A549 (cell line): ENCODE data around the gene TOM1L2. TPM values are rescaled to one million over a fixed set of nuclear protein-coding genes. Genes with fewer than 3 reads are reported as not detected.

Source experiments
- ATAC-seq, 2 experiments: fragments of 200-7000 bp in 1 of 2; fragments of >200 bp in 1 of 2; cut with Nextera tagmentation in 1 of 2; cut with Tn5 transposase in 1 of 2; 3 replicates each; pipeline versions ENCODE4 v1.8.0 to v1.9.1; 2018 to 2020; ENCODE audit warnings: mild to moderate bottlenecking in 1 of 2, moderate library complexity in 1 of 2
- CTCF ChIA-PET: fragments of 300-600 bp; sonication (Branson Sonifier 250); formaldehyde crosslinking; extraction: SDS; loops from one replicate; lab custom pipeline; 2021; ENCODE audit warnings: antibody characterized with exemption, inconsistent platforms; lab: Yijun Ruan, JAX
- POLR2A ChIA-PET: fragments of 350-600 bp; formaldehyde crosslinking; extraction: SDS; loops from one replicate; lab custom pipeline; 2021; ENCODE audit warnings: antibody characterized with exemption, inconsistent platforms; lab: Yijun Ruan, JAX
- DNase-seq, 2 experiments: peaks; one replicate each; pipeline versions ENCODE4 v3.0.0 to v3.0.0-alpha.2; 2011 to 2016; ENCODE audit warnings: low read depth in 1 of 2, low spot score in 1 of 2
- FAIRE-seq: peaks from 2 replicates; lab custom pipeline; 2011; peaks lifted over from hg19 to GRCh38; lab: Jason Lieb, UNC
- H3K27ac ChIP-seq, 2 experiments: fragments of >200 bp; sonication (Bioruptor Twin); formaldehyde crosslinking; 3 replicates each; pipeline ENCODE4 v1.5.1; 2016 to 2017
- H3K4me1 ChIP-seq: fragments of >200 bp; sonication (Bioruptor Twin); formaldehyde crosslinking; 3 replicates; pipeline ENCODE4 v1.6.1; 2016
- H3K4me2 ChIP-seq: fragments of >200 bp; sonication (Bioruptor Twin); formaldehyde crosslinking; 3 replicates; pipeline ENCODE4 v1.6.1; 2016
- H3K4me3 ChIP-seq: fragments of >200 bp; sonication (Bioruptor Twin); formaldehyde crosslinking; 3 replicates; pipeline ENCODE4 v1.5.1; 2016
- H3K9me3 ChIP-seq: fragments of >200 bp; sonication (Bioruptor Twin); formaldehyde crosslinking; 3 replicates; pipeline ENCODE4 v1.6.1; 2016
- CHD4 ChIP-seq: fragments of 200-600 bp; sonication (generic); IDR thresholded peaks from 2 replicates; pipeline ENCODE4 v1.6.1; 2016; ENCODE audit warnings: antibody characterized with exemption, mild to moderate bottlenecking, borderline replicate concordance
- EHF ChIP-seq: fragments of 250-450 bp; sonication (Bioruptor Pico); IDR thresholded peaks from 2 replicates; pipeline ENCODE4 v1.5.0; 2020; ENCODE audit warnings: mild to moderate bottlenecking
- EHMT2 ChIP-seq: fragments of 200-600 bp; sonication (generic); IDR thresholded peaks from 2 replicates; pipeline ENCODE4 v1.6.1; 2016; ENCODE audit warnings: antibody characterized with exemption, low read depth, mild to moderate bottlenecking, moderate library complexity
- EP300 ChIP-seq, 2 experiments: fragments of >200 bp; sonication (Bioruptor Twin); formaldehyde crosslinking; IDR thresholded peaks; 2 replicates in 1 of 2; 3 replicates in 1 of 2; pipeline ENCODE4 v1.6.1; 2016 to 2017
- FOSB ChIP-seq: fragments of 250-450 bp; sonication (Bioruptor Pico); IDR thresholded peaks from 2 replicates; pipeline ENCODE4 v1.5.0; 2020; ENCODE audit warnings: mild to moderate bottlenecking, moderate library complexity
- FOXS1 ChIP-seq: fragments of 250-450 bp; sonication (Bioruptor Pico); IDR thresholded peaks from 2 replicates; pipeline ENCODE4 v1.5.0; 2020; ENCODE audit warnings: mild to moderate bottlenecking, moderate library complexity
- HDAC2 ChIP-seq: fragments of 200-600 bp; sonication (generic); IDR thresholded peaks from 2 replicates; pipeline ENCODE4 v1.6.1; 2016
- HOXB13 ChIP-seq: fragments of 250-450 bp; sonication (Bioruptor Pico); IDR thresholded peaks from 2 replicates; pipeline ENCODE4 v1.5.0; 2020; ENCODE audit warnings: low read depth, mild to moderate bottlenecking, moderate library complexity
- HOXB5 ChIP-seq: fragments of 250-450 bp; sonication (Bioruptor Pico); IDR thresholded peaks from 2 replicates; pipeline ENCODE4 v1.5.0; 2020; ENCODE audit warnings: mild to moderate bottlenecking, moderate library complexity
- KDM1A ChIP-seq: fragments of 200-600 bp; sonication (generic); IDR thresholded peaks from 2 replicates; pipeline ENCODE4 v1.6.1; 2016; ENCODE audit warnings: low read depth, mild to moderate bottlenecking
- KDM5A ChIP-seq: fragments of 200-600 bp; sonication (generic); IDR thresholded peaks from 2 replicates; pipeline ENCODE4 v1.6.1; 2016; ENCODE audit warnings: antibody characterized with exemption, mild to moderate bottlenecking
- MAFK ChIP-seq: fragments of 450-650 bp; IDR thresholded peaks from 2 replicates; pipeline ENCODE4 v1.6.1; 2014; ENCODE audit not compliant: partially characterized antibody
- MAZ ChIP-seq: fragments of 150-350 bp; IDR thresholded peaks from 2 replicates; pipeline ENCODE4 v1.6.1; 2014; ENCODE audit warnings: antibody characterized with exemption, low read depth, low read length, borderline replicate concordance
- POLR2AphosphoS2 ChIP-seq: conservative IDR thresholded peaks from 2 replicates; pipeline ENCODE4 v1.6.1; 2012; ENCODE audit warnings: low read length, improper control_type of control experiment, inconsistent platforms
- RARB ChIP-seq: fragments of 250-450 bp; sonication (Bioruptor Pico); IDR thresholded peaks from 2 replicates; pipeline ENCODE4 v1.8.0; 2021; ENCODE audit warnings: mild to moderate bottlenecking, moderate library complexity
- RNF2 ChIP-seq: fragments of 200-600 bp; sonication (generic); IDR thresholded peaks from 2 replicates; pipeline ENCODE4 v1.6.1; 2016; ENCODE audit warnings: low read depth, mild to moderate bottlenecking, antibody characterized with exemption, moderate library complexity, borderline replicate concordance
- SMC3 ChIP-seq: fragments of >200 bp; sonication (Bioruptor Twin); formaldehyde crosslinking; IDR thresholded peaks from 3 replicates; pipeline ENCODE4 v1.6.1; 2018; ENCODE audit warnings: inconsistent platforms
- TFCP2L1 ChIP-seq: fragments of 250-450 bp; sonication (Bioruptor Pico); IDR thresholded peaks from 2 replicates; pipeline ENCODE4 v1.5.0; 2021; ENCODE audit warnings: mild to moderate bottlenecking
- TP53 ChIP-seq: fragments of 250-450 bp; sonication (Bioruptor Pico); IDR thresholded peaks from 2 replicates; pipeline ENCODE4 v1.5.0; 2021; ENCODE audit warnings: mild to moderate bottlenecking, moderate library complexity
- ZFP36 ChIP-seq: fragments of 450-650 bp; IDR thresholded peaks from 2 replicates; pipeline ENCODE4 v1.6.1; 2014; ENCODE audit warnings: borderline replicate concordance; ENCODE audit not compliant: partially characterized antibody
- WGBS: methylation state at CpG from one replicate; pipeline ENCODE4 v1.1.6; 2017; ENCODE audit errors: missing lambda C conversion rate; 5-methylcytosine and 5-hydroxymethylcytosine counted together
- polyA plus RNA-seq, 4 experiments: library from polyadenylated mRNA; depleted of rRNA in 3 of 4; stranded (reverse); fragments of >200 nt; fragmentation: RNase III in 1 of 4; extraction: RNeasy Plus Mini Kit Qiagen cat#74134 plus additional on column Dnase treatment in 1 of 4; gene quantifications; 2 replicates in 3 of 4; 3 replicates in 1 of 4; pipeline ENCODE4 v1.2.3, GENCODE V29; 2011 to 2017
- TF ChIP-seq, protein P1 (sequence below): fragments of >200 bp; sonication (Bioruptor Twin); formaldehyde crosslinking; IDR thresholded peaks from 2 replicates; pipeline ENCODE4 v1.6.1; 2016
- TF ChIP-seq, protein P2 (sequence below): IDR thresholded peaks from 2 replicates; pipeline ENCODE4 v1.6.1; 2012
- TF ChIP-seq, protein P3 (sequence below): fragments of >200 bp; sonication (Bioruptor Twin); formaldehyde crosslinking; IDR thresholded peaks from 3 replicates; pipeline ENCODE4 v1.5.1; 2016
- TF ChIP-seq, protein P4 (sequence below): fragments of 250-450 bp; sonication (Bioruptor Pico); IDR thresholded peaks from 2 replicates; pipeline ENCODE4 v1.5.0; 2021; ENCODE audit warnings: mild to moderate bottlenecking, moderate library complexity, borderline replicate concordance

The TOM1L2 gene
- polyA plus RNA-seq, 2 of the 4 experiments (the other 2 are of a cell fraction), result 19.2 to 24.7 TPM

DNA sequence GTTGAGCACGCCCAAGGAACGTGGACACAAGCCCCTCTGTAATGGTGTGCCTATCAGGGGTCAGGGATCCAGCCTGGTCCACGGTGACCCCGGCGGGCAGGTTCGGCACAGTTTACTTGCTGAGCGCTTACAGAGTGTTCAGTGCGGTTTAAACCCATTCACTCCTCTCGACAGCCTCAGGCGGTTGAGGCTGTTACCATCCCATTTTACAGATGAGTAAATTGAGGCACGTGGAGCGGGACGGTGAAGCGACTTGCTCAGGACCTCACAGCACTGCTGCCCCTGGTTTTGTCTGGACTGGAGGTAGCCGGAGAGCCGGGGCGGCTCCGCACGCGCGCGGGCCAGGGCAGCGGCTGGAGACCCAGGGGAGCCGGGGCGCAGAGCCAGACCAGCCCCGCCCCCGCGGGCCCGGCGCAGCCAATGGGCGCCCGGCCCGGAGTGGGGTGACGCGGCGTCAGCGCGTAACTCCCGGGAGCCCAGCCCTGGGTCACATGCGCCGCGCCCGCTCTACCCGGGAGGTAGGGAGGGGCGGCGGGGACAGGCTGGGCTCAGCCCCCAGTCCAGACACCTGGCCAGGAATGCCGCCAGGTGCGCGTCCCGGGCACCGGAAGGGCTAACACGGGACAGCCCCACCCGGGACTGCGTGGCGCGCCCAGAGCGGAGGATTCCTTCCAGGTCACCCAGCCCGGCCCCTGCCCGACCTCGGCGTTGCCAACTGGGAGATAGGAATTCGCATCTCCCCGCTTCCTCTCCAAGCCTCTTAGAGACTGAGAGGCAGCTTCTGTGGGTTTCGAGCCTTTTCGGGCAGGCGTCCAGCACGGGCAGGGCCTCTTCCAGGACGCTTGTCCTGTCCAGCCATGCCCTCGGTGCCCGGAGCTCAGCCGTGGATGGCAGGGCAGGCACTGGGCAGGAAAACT is 132.2 kb downstream of the TOM1L2 start (continued):
- TF ChIP-seq, protein P1, sequence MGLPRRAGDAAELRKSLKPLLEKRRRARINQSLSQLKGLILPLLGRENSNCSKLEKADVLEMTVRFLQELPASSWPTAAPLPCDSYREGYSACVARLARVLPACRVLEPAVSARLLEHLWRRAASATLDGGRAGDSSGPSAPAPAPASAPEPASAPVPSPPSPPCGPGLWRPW, result no peak
- TF ChIP-seq, protein P2, sequence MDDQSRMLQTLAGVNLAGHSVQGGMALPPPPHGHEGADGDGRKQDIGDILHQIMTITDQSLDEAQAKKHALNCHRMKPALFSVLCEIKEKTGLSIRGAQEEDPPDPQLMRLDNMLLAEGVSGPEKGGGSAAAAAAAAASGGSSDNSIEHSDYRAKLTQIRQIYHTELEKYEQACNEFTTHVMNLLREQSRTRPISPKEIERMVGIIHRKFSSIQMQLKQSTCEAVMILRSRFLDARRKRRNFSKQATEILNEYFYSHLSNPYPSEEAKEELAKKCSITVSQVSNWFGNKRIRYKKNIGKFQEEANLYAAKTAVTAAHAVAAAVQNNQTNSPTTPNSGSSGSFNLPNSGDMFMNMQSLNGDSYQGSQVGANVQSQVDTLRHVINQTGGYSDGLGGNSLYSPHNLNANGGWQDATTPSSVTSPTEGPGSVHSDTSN, result peak; percentile 67; the same call in 1 of the 2 replicates
- peak; percentile 17 to 36; a peak in 2 of 5 replicates for TF ChIP-seq EP300 (IDR thresholded peaks at IDR 0.05)

DNA sequence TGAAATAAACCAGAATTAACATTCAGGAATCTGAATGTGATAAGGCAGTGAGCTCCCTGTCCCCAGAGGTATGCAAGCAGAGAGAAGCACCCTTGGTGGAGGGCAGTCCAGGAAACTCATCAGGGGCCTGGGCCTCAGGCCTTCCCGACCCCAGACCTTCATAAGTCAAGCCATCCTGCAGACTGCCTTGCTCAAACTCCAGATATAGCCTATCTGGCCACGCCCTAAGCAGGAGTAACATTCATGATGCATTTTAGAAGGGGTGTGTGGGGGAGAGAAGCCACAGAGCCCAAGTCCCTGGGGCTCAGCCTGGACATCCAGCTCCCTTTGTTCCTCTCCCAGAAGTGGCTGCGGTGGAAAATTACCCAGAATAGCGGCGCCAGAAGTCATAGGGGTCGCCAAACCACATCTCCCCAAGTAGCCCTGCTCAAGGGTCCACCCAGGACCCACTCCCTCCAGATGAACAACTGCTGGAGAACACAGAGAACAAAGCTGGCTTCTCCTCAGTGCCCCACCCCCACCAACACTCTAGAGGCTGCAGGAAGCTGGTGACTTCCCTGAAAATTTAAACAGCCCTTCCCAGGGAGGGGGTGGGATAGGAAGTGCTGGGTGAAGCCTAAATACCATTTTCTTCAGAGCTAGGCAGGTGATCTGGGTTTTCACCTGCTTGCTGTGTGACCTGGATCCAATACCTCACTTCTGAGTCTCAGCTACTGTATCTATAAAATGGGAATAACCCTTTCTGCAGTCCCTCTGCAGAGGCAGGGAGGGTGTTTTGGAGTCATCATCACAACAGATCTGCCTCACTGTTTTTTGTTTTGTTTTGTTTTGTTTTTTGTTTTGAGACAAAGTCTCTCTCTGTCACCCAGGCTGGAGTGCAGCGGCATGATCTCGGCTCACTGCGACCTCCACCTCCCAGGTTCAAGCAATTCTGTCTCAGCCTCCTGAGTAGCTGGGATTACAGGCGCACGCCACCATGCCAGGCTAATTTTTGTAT is 133.9 kb downstream of the TOM1L2 start:
- POLR2A ChIA-PET, result interaction anchor here (0.7 to 5.7 kb wide), 12 partner anchors 10 to 156 kb away, joined by 3 to 105 read pairs (median 10); no protein-coding TSS in a partner anchor
- 47% methylated on average over 11 of the region's 11 CpGs for WGBS
- Histone ChIP-seq H3K4me2 (peak overlapping the region; percentile 93), H3K4me1 (peaks cover 74% of the 10 kb centered on the region), H3K9me3 (no peaks in the 10 kb centered on the region), H3K4me3 (peak overlapping the region; percentile 6; the same call in 1 of the 3 replicates), H3K27ac (peak overlapping the region; percentile 98)
- DNase-seq, result peak; percentile 77 to 85
- peak; percentile 14 to 21; a peak in 5 of 6 replicates for ATAC-seq
- peak; percentile 82; the same call in 1 of the 2 replicates for TF ChIP-seq FOSB (CRISPR knock-in tag)
- TF ChIP-seq KDM1A, result peak; percentile 85
- peak; percentile 39; the same call in 1 of the 2 replicates for TF ChIP-seq EHF (CRISPR knock-in tag)
- TF ChIP-seq HDAC2, result no peak
- no peak for TF ChIP-seq SMC3
- TF ChIP-seq HOXB5 (CRISPR knock-in tag), result no peak
- TF ChIP-seq, protein P3, sequence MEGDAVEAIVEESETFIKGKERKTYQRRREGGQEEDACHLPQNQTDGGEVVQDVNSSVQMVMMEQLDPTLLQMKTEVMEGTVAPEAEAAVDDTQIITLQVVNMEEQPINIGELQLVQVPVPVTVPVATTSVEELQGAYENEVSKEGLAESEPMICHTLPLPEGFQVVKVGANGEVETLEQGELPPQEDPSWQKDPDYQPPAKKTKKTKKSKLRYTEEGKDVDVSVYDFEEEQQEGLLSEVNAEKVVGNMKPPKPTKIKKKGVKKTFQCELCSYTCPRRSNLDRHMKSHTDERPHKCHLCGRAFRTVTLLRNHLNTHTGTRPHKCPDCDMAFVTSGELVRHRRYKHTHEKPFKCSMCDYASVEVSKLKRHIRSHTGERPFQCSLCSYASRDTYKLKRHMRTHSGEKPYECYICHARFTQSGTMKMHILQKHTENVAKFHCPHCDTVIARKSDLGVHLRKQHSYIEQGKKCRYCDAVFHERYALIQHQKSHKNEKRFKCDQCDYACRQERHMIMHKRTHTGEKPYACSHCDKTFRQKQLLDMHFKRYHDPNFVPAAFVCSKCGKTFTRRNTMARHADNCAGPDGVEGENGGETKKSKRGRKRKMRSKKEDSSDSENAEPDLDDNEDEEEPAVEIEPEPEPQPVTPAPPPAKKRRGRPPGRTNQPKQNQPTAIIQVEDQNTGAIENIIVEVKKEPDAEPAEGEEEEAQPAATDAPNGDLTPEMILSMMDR, result no peak
- no peak for TF ChIP-seq HOXB13 (CRISPR knock-in tag)
- TF ChIP-seq KDM5A, result no peak
- TF ChIP-seq MAFK, result no peak
- TF ChIP-seq RNF2, result no peak
- TF ChIP-seq, protein P4, sequence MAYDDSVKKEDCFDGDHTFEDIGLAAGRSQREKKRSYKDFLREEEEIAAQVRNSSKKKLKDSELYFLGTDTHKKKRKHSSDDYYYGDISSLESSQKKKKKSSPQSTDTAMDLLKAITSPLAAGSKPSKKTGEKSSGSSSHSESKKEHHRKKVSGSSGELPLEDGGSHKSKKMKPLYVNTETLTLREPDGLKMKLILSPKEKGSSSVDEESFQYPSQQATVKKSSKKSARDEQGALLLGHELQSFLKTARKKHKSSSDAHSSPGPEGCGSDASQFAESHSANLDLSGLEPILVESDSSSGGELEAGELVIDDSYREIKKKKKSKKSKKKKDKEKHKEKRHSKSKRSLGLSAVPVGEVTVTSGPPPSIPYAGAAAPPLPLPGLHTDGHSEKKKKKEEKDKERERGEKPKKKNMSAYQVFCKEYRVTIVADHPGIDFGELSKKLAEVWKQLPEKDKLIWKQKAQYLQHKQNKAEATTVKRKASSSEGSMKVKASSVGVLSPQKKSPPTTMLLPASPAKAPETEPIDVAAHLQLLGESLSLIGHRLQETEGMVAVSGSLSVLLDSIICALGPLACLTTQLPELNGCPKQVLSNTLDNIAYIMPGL, result no peak
- 0 out of 2 replicates have a peak, but pooled peaks have one; percentile 64 for TF ChIP-seq TFCP2L1 (CRISPR knock-in tag)
- no peak for TF ChIP-seq EHMT2
- no peak for TF ChIP-seq MAZ
- TF ChIP-seq FOXS1 (CRISPR knock-in tag), result peak; percentile 51; the same call in 1 of the 2 replicates
- TF ChIP-seq RARB (CRISPR knock-in tag), result no peak
- TF ChIP-seq CHD4, result peak; percentile 66; the same call in 1 of the 2 replicates
- TF ChIP-seq ZFP36, result peak; percentile 73
- TF ChIP-seq TP53 (CRISPR knock-in tag), result peak; percentile 32
- peak; percentile 46; the same call in 1 of the 2 replicates for TF ChIP-seq POLR2AphosphoS2
- CTCF ChIA-PET, result interaction anchor here (0.6 to 22.1 kb wide), 11 partner anchors 10 to 196 kb away, joined by 3 to 402 read pairs (median 4); no protein-coding TSS in a partner anchor
- no peak for FAIRE-seq
